Activated T-cell treated with anti-CD3 and anti-CD28 coated beads, Interleukin-2, amount 50 U/mL, for 72 hours (primary cell): Measurements from ENCODE around the gene TWNK. TPM values are rescaled to one million over a fixed set of nuclear protein-coding genes. Genes with fewer than 3 reads are reported as not detected.

Experiments
- ATAC-seq, 2 donors: fragments of 150-1000 bp; cut with Tn5 transposase; replicated peaks in 1 of 2; 2 replicates each; pipeline ENCODE4 v1.10.0; 2021; ENCODE audit warnings: moderate library complexity in 2 of 2, mild to moderate bottlenecking in 1 of 2
- DNase-seq, 2 donors: peaks; one replicate each; pipeline ENCODE4 v3.0.0; 2021 to 2022; ENCODE audit warnings: mixed read lengths in 1 of 2
- H3K27ac Mint-ChIP-seq: one replicate; pipeline ENCODE4 v1.8.0; 2022; ENCODE audit warnings: mild to moderate bottlenecking, moderate library complexity, mixed read lengths
- H3K27me3 Mint-ChIP-seq: one replicate; pipeline ENCODE4 v1.8.0; 2022; ENCODE audit warnings: low read depth, mixed read lengths
- H3K36me3 Mint-ChIP-seq, 2 donors: one replicate each; pipeline ENCODE4 v1.8.0; 2022; ENCODE audit warnings: mixed read lengths in 2 of 2, mild to moderate bottlenecking in 1 of 2; ENCODE audit not compliant: insufficient read depth in 2 of 2
- H3K4me1 Mint-ChIP-seq: one replicate; pipeline ENCODE4 v1.8.0; 2022; ENCODE audit warnings: low read depth, mixed read lengths
- H3K4me3 Mint-ChIP-seq, 2 donors: one replicate each; pipeline ENCODE4 v1.8.0; 2022; ENCODE audit warnings: mild to moderate bottlenecking in 2 of 2, mixed read lengths in 2 of 2, moderate library complexity in 2 of 2
- H3K9me3 Mint-ChIP-seq, 2 donors: one replicate each; pipeline ENCODE4 v1.8.0; 2022; ENCODE audit warnings: mixed read lengths in 2 of 2
- total RNA-seq, 2 donors: library from RNA; stranded (reverse); gene quantifications; one replicate each; pipeline ENCODE4 v1.2.3, GENCODE V29; 2022

TWNK gene
- total RNA-seq, 2 donors from 2014 or later = 12.0 to 12.3 TPM

- no peak for DNase-seq
- no peak overlapping the region for H3K27ac Mint-ChIP-seq
- ATAC-seq = no peak
Observed at GRCh38 chr10:100978901-100979195, 8.5 kb upstream of the TWNK start.

GRCh38 chr10:100979791-100980272, 7.5 kb upstream of the TWNK start:
- Mint-ChIP-seq H3K27me3 (no peaks in the 10 kb centered on the region), H3K4me3 (no peak overlapping the region), H3K36me3 (no peaks in the 10 kb centered on the region), H3K4me1 (no peaks in the 10 kb centered on the region), H3K27ac (no peak overlapping the region), H3K9me3 (no peaks in the 10 kb centered on the region)
- no peak for ATAC-seq
- no peak for DNase-seq

More at GRCh38 chr10:100978901-100979195, 8.5 kb upstream of the TWNK start:
- no peaks in the 10 kb centered on the region for H3K9me3 Mint-ChIP-seq
- no peaks in the 10 kb centered on the region for H3K27me3 Mint-ChIP-seq
- no peak overlapping the region for H3K4me3 Mint-ChIP-seq
- no peaks in the 10 kb centered on the region for H3K36me3 Mint-ChIP-seq
- H3K4me1 Mint-ChIP-seq = no peaks in the 10 kb centered on the region

- no peak for ATAC-seq
- Mint-ChIP-seq H3K36me3 (no peaks in the 10 kb centered on the region), H3K9me3 (no peaks in the 10 kb centered on the region), H3K4me1 (no peaks in the 10 kb centered on the region), H3K4me3 (no peak overlapping the region), H3K27ac (no peak overlapping the region), H3K27me3 (no peaks in the 10 kb centered on the region)
- DNase-seq = no peak
Observed at GRCh38 chr10:100980311-100980710, 7.0 kb upstream of the TWNK start.

GRCh38 chr10:100980711-100981110, 6.6 kb upstream of the TWNK start:
- Mint-ChIP-seq H3K27ac (no peak overlapping the region), H3K36me3 (no peaks in the 10 kb centered on the region), H3K27me3 (no peaks in the 10 kb centered on the region), H3K4me1 (peaks cover 4% of the 10 kb centered on the region), H3K4me3 (no peak overlapping the region), H3K9me3 (no peaks in the 10 kb centered on the region)
- DNase-seq = no peak
- no peak for ATAC-seq

GRCh38 chr10:100981178-100981772, 6.1 kb upstream of the TWNK start:
- H3K4me1 Mint-ChIP-seq = peaks cover 10% of the 10 kb centered on the region
- DNase-seq = no peak
- no peaks in the 10 kb centered on the region for H3K27me3 Mint-ChIP-seq
- H3K4me3 Mint-ChIP-seq = no peak overlapping the region
- no peaks in the 10 kb centered on the region for H3K36me3 Mint-ChIP-seq
- no peaks in the 10 kb centered on the region for H3K9me3 Mint-ChIP-seq
- H3K27ac Mint-ChIP-seq = no peak overlapping the region
- no peak for ATAC-seq

GRCh38 chr10:100982916-100983830, 4.2 kb upstream of the TWNK start:
- DNase-seq (no peak), ATAC-seq (no peak)
- H3K36me3 Mint-ChIP-seq = peaks cover 3 to 7% of the 10 kb centered on the region in 2 donors
- no peak overlapping the region for H3K4me3 Mint-ChIP-seq
- no peak overlapping the region for H3K27ac Mint-ChIP-seq
- no peaks in the 10 kb centered on the region for H3K9me3 Mint-ChIP-seq
- H3K4me1 Mint-ChIP-seq = peaks cover 21% of the 10 kb centered on the region
- no peaks in the 10 kb centered on the region for H3K27me3 Mint-ChIP-seq

- Mint-ChIP-seq H3K4me3 (no peak overlapping the region), H3K36me3 (peaks cover 3 to 7% of the 10 kb centered on the region in 2 donors), H3K27ac (no peak overlapping the region), H3K4me1 (peaks cover 27% of the 10 kb centered on the region), H3K27me3 (no peaks in the 10 kb centered on the region), H3K9me3 (no peaks in the 10 kb centered on the region)
- ATAC-seq (no peak), DNase-seq (no peak)
Observed at GRCh38 chr10:100983868-100984671, 3.3 kb upstream of the TWNK start.

GRCh38 chr10:100984672-100985177, 2.6 kb upstream of the TWNK start:
- H3K9me3 Mint-ChIP-seq = no peaks in the 10 kb centered on the region
- no peak overlapping the region for H3K4me3 Mint-ChIP-seq
- H3K36me3 Mint-ChIP-seq = peaks cover 3 to 7% of the 10 kb centered on the region in 2 donors
- peaks cover 33% of the 10 kb centered on the region for H3K4me1 Mint-ChIP-seq
- ATAC-seq (no peak), DNase-seq (no peak)
- H3K27me3 Mint-ChIP-seq = no peaks in the 10 kb centered on the region
- no peak overlapping the region for H3K27ac Mint-ChIP-seq

GRCh38 chr10:100985336-100985735, 2.0 kb upstream of the TWNK start:
- DNase-seq (no peak), ATAC-seq (no peak)
- Mint-ChIP-seq H3K36me3 (peaks cover 3 to 7% of the 10 kb centered on the region in 2 donors), H3K9me3 (no peaks in the 10 kb centered on the region), H3K4me1 (peaks cover 39% of the 10 kb centered on the region), H3K27ac (no peak overlapping the region), H3K27me3 (no peaks in the 10 kb centered on the region), H3K4me3 (peak overlapping the region in 1 of 2 donors; percentile 12)

GRCh38 chr10:100986623-100986951, 756 bp upstream of the TWNK start:
- H3K4me1 Mint-ChIP-seq = peaks cover 52% of the 10 kb centered on the region
- ATAC-seq (no peak), DNase-seq (no peak)
- H3K27ac Mint-ChIP-seq = no peak overlapping the region
- no peaks in the 10 kb centered on the region for H3K9me3 Mint-ChIP-seq
- peak overlapping the region; percentile 94 to 98 for H3K4me3 Mint-ChIP-seq
- H3K27me3 Mint-ChIP-seq = no peaks in the 10 kb centered on the region
- peaks cover 10 to 17% of the 10 kb centered on the region in 2 donors for H3K36me3 Mint-ChIP-seq

- peak in 1 of 2 donors; percentile 1 for ATAC-seq
- peak overlapping the region; percentile 94 to 98 for H3K4me3 Mint-ChIP-seq
- H3K9me3 Mint-ChIP-seq = no peaks in the 10 kb centered on the region
- no peaks in the 10 kb centered on the region for H3K27me3 Mint-ChIP-seq
- peaks cover 52% of the 10 kb centered on the region for H3K4me1 Mint-ChIP-seq
- H3K27ac Mint-ChIP-seq = peak overlapping the region; percentile 86
- DNase-seq = no peak
- peaks cover 10 to 17% of the 10 kb centered on the region in 2 donors for H3K36me3 Mint-ChIP-seq
Observed at GRCh38 chr10:100987685-100988049, 324 bp downstream of the TWNK start.

- H3K27me3 Mint-ChIP-seq = no peaks in the 10 kb centered on the region
- peak overlapping the region; percentile 94 to 98 for H3K4me3 Mint-ChIP-seq
- no peak overlapping the region for H3K27ac Mint-ChIP-seq
- peaks cover 10 to 17% of the 10 kb centered on the region in 2 donors for H3K36me3 Mint-ChIP-seq
- no peak for DNase-seq
- no peaks in the 10 kb centered on the region for H3K9me3 Mint-ChIP-seq
- ATAC-seq = no peak
- H3K4me1 Mint-ChIP-seq = peaks cover 52% of the 10 kb centered on the region
Observed at GRCh38 chr10:100988166-100988565, 823 bp downstream of the TWNK start.

- Mint-ChIP-seq H3K9me3 (no peaks in the 10 kb centered on the region), H3K36me3 (peaks cover 10 to 17% of the 10 kb centered on the region in 2 donors), H3K4me3 (peak overlapping the region; percentile 18 to 98), H3K4me1 (peaks cover 52% of the 10 kb centered on the region), H3K27me3 (no peaks in the 10 kb centered on the region), H3K27ac (no peak overlapping the region)
- ATAC-seq (no peak), DNase-seq (no peak)
Observed at GRCh38 chr10:100989088-100989487, 1.7 kb downstream of the TWNK start.
